LNCAP (cell line): ENCODE measurements around the gene ARL8B.

Source experiments
- CTCF ChIP-seq: fragments of 450-650 bp; IDR thresholded peaks from 2 replicates; pipeline ENCODE4 v1.5.1; 2017; ENCODE audit warnings: mild to moderate bottlenecking

ARL8B gene

GRCh38 chr3:5195605-5196004 is 73.5 kb downstream of the ARL8B start:
- no peak for TF ChIP-seq CTCF

- no peak for TF ChIP-seq CTCF
Observed at GRCh38 chr3:5197022-5197421, 74.9 kb downstream of the ARL8B start.

GRCh38 chr3:5197470-5198312 is 75.6 kb downstream of the ARL8B start:
- TF ChIP-seq CTCF, result no peak

- TF ChIP-seq CTCF, result no peak
Observed at GRCh38 chr3:5198313-5198677, 76.2 kb downstream of the ARL8B start.

GRCh38 chr3:5198986-5199731 is 77.1 kb downstream of the ARL8B start:
- no peak for TF ChIP-seq CTCF

- no peak for TF ChIP-seq CTCF
Observed at GRCh38 chr3:5201536-5201935, 79.4 kb downstream of the ARL8B start.

GRCh38 chr3:5202222-5202621 is 80.1 kb downstream of the ARL8B start:
- TF ChIP-seq CTCF, result no peak
